GM12878 (cell line): Measurements from ENCODE around the gene MNAT1. TPM values are rescaled to one million over a fixed set of nuclear protein-coding genes. Genes with fewer than 3 reads are reported as not detected.

Experiments used
- ATF3 ChIP-seq: IDR thresholded peaks from 2 replicates; pipeline ENCODE4 v1.6.1; 2011; ENCODE audit warnings: low read depth, mild to moderate bottlenecking, low read length, moderate library complexity, borderline replicate concordance; ENCODE audit errors: extremely low read depth
- CHD2 ChIP-seq: IDR thresholded peaks from 2 replicates; pipeline ENCODE4 v1.6.1; 2011; ENCODE audit warnings: low read depth, low read length, improper control_type of control experiment, borderline replicate concordance
- CREM ChIP-seq: IDR thresholded peaks from 2 replicates; pipeline ENCODE4 v1.6.1; 2014; ENCODE audit warnings: antibody characterized with exemption, low read depth
- CTCF ChIP-seq, 3 experiments: IDR thresholded peaks in 2 of 3; conservative IDR thresholded peaks in 1 of 3; 2 replicates each; pipeline ENCODE4 v1.5.1; 2011; ENCODE audit warnings: low read depth in 3 of 3, low read length in 3 of 3, mild to moderate bottlenecking in 3 of 3, control low read depth in 2 of 3, moderate library complexity in 2 of 3, inconsistent platforms in 1 of 3, mixed read lengths in 1 of 3; ENCODE audit not compliant: control insufficient read depth in 2 of 3, insufficient read depth in 1 of 3; ENCODE audit errors: extremely low read depth in 1 of 3
- ESRRA ChIP-seq: IDR thresholded peaks from 2 replicates; pipeline ENCODE4 v1.6.1; 2012; ENCODE audit warnings: mild to moderate bottlenecking, low read length, improper control_type of control experiment
- FOS ChIP-seq: IDR thresholded peaks from 3 replicates; pipeline ENCODE4 v1.6.1; 2011; ENCODE audit warnings: borderline replicate concordance; ENCODE audit not compliant: insufficient read length; ENCODE audit errors: extremely low read depth
- HDGF ChIP-seq: fragments of 450-650 bp; IDR thresholded peaks from 2 replicates; pipeline ENCODE4 v1.6.1; 2016; ENCODE audit warnings: antibody characterized with exemption
- IKZF2 ChIP-seq, 2 experiments: fragments of 450-650 bp; IDR thresholded peaks; 2 replicates each; pipeline ENCODE4 v1.6.1; 2017; ENCODE audit warnings: mild to moderate bottlenecking in 2 of 2, moderate library complexity in 2 of 2
- MYC ChIP-seq: IDR thresholded peaks from 2 replicates; pipeline ENCODE4 v1.6.1; 2011; ENCODE audit warnings: mild to moderate bottlenecking, low read length, moderate library complexity, inconsistent platforms; ENCODE audit not compliant: insufficient read depth, insufficient replicate concordance, insufficient read length, severe bottlenecking
- PBX3 ChIP-seq: IDR thresholded peaks from 2 replicates; pipeline ENCODE4 v1.6.1; 2011; ENCODE audit warnings: mild to moderate bottlenecking, low read depth, low read length, moderate library complexity; ENCODE audit not compliant: insufficient replicate concordance
- POLR2AphosphoS2 ChIP-seq: IDR thresholded peaks from 2 replicates; pipeline ENCODE4 v1.6.1; 2011; ENCODE audit warnings: low read depth, mild to moderate bottlenecking, low read length, improper control_type of control experiment, moderate library complexity
- POLR2AphosphoS5 ChIP-seq: IDR thresholded peaks from 2 replicates; pipeline ENCODE4 v1.6.1; 2011; ENCODE audit warnings: mild to moderate bottlenecking, low read length, inconsistent platforms
- RAD21 ChIP-seq: IDR thresholded peaks from 2 replicates; pipeline ENCODE4 v1.6.1; 2011; ENCODE audit warnings: mild to moderate bottlenecking, low read depth, low read length, moderate library complexity; ENCODE audit not compliant: insufficient read depth
- RCOR1 ChIP-seq: conservative IDR thresholded peaks from 2 replicates; pipeline ENCODE4 v1.6.1; 2012; ENCODE audit warnings: low read depth, low read length, improper control_type of control experiment
- SMAD5 ChIP-seq: IDR thresholded peaks from 2 replicates; pipeline ENCODE4 v1.6.1; 2016; ENCODE audit warnings: antibody characterized with exemption, low read depth
- TBL1XR1 ChIP-seq: IDR thresholded peaks from 2 replicates; pipeline ENCODE4 v1.6.1; 2012; ENCODE audit warnings: low read depth, low read length, improper control_type of control experiment
- ZBTB40 ChIP-seq: fragments of 450-650 bp; IDR thresholded peaks from 2 replicates; pipeline ENCODE4 v1.6.1; 2016; ENCODE audit warnings: mild to moderate bottlenecking, moderate library complexity, borderline replicate concordance
- polyA plus RNA-seq, 11 experiments: library from polyadenylated mRNA; depleted of rRNA in 4 of 11; unstranded in 6 of 11; stranded (reverse) in 5 of 11; fragments of >200 nt; fragmentation: Nextera tagmentation in 4 of 11; fragmentation: Illumina TruSeq in 1 of 11; extraction: Ambion mirVana in 4 of 11; extraction: Trizol in 1 of 11; gene quantifications; 1 replicate in 1 of 11; 2 replicates in 10 of 11; pipeline versions ENCODE4 v1.2.1 to v1.2.3, GENCODE V29; 2011 to 2016; ENCODE audit warnings: inconsistent platforms in 2 of 11, missing spikeins in 2 of 11, low read depth in 1 of 11
- total RNA-seq, 4 experiments: library from RNA; depleted of rRNA in 3 of 4; stranded (reverse); fragments of >200 nt in 3 of 4; fragmentation: Illumina TruSeq in 1 of 4; extraction: Trizol in 1 of 4; gene quantifications; 2 replicates each; pipeline versions ENCODE4 v1.2.1 to v1.2.3, GENCODE V29; 2013 to 2021

Gene MNAT1
- total and polyA plus RNA-seq, 10 of the 15 experiments (the other 5 are each of a cell fraction or from before 2014, with no cell fraction given): 26.5 to 67.4 (median 40.8) TPM

GRCh38 chr14:60980811-60981632, 246.5 kb downstream of the MNAT1 start, which contains the start of the genes SLC38A6 and TRMT5 (continued):
- TF ChIP-seq ZBTB40 (peak; percentile 67; the same call in 1 of the 2 replicates), POLR2AphosphoS2 (0 out of 2 replicates have a peak, but pooled peaks have one; percentile 51), CTCF (IDR thresholded peaks at IDR 0.05 in 2 of 3, conservative IDR thresholded peaks at IDR 0.05 in 1 of 3; ENCODE audit: control insufficient read depth in 2 of 3, extremely low read depth in 1 of 3, insufficient read depth in 1 of 3, low read depth in 3 of 3, low read length in 3 of 3) (no peak), HDGF (peak; percentile 52; the same call in 1 of the 2 replicates), ATF3 (peak; percentile 83; the same call in 1 of the 2 replicates), FOS (no peak), MYC (peak; percentile 84), RAD21 (no peak), IKZF2 (IDR thresholded peaks at IDR 0.05) (peak; percentile 60 to 76), ESRRA (no peak), TBL1XR1 (0 out of 2 replicates have a peak, but pooled peaks have one; percentile 47), PBX3 (no peak), RCOR1 (0 out of 2 replicates have a peak, but pooled peaks have one; percentile 32), CHD2 (peak; percentile 68), SMAD5 (no peak), POLR2AphosphoS5 (peak; percentile 77), CREM (peak; percentile 100)
